GM18511 (cell line): Measurements from ENCODE around the gene PMIS2.

Experiments used
- ATAC-seq: cut with Tn5 transposase; IDR thresholded peaks from one replicate; pipeline ENCODE4 v1.9.1; 2021; ENCODE audit warnings: mild to moderate bottlenecking, moderate library complexity; ENCODE audit not compliant: unreplicated experiment

PMIS2 gene

DNA sequence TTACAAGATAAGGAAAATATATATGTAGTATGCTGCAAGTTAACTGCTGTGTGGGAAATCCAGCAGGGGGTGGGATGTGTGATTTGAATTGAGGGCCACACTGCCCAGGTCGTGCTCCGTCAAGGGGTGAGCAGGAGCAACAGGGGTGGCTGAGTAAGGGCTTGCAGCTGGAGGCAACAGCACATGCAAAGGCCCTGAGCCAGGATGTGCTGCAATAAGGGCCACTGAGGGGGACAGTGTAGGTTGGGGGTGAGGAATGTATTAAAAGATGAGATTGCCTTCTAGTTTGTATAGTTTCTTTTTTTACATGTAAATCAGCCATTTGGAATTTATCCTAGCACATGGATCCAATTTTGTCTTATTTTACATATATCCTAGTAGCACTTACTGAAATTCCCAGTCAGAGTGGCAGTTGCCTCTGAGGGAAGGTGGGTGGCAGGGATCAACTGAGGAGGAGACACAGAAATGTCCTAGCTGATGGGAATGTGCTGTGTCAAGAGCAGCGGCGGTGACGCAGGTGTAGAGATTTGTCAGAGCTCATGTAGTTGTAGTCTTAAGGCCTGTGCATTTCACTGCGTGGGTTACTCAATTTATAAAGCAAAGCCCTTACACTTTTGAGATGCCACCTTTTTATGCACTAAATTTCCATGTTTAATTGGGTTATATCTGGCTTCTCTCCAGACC, 37.5 kb downstream of the PMIS2 start:
- no peak for ATAC-seq

DNA sequence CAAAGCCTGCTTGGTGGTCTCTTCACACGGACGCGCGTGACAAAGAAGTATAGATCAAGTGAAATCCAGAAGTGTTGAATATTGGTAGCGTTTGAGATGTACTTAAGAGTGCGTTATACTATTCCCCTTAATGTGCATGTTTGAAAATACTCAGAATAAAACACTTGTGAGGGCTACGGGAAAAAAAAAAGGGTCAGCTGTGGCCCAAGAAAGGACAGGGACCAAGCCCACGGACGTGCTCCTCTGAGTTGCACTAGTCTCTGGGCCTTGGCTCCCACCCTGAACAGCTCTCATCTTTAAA, 42.2 kb downstream of the PMIS2 start:
- ATAC-seq, result no peak

DNA sequence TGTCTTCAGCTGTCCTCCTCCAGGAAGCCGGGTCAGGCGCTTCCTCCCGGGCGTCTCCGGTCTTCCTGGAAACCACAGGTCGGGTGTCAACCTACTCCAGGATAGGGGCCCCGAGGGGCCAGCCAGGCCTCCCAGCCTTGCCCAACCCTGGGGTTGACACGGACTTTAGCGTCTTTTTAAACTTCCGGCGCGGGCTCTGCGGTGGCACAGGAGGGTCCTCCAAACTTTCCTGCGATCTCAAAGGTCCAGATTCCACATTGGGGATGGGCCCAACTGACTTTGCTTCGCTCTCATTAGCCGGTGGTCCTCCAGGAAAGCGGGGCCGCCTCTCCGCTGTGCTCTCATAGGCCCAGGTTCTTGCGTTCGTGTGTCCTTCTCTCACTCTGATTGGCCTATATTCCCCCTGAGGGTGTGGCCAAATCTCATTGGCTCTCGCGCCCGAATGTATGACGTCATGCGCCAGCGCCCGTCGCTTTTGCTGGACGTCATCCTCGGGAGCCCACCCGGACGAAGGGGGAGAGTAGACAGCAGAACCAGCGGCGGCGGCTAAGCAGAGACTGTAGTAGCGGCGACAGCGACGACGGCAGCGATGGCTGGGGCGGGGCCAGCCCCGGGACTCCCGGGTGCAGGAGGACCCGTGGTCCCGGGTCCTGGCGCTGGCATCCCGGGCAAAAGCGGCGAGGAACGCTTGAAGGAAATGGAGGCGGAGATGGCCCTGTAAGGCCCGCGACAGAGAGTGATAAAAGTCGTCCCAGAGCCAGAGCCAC, 42.8 kb downstream of the PMIS2 start, which contains the start of gene RBM42:
Gene RBM42 (plus strand): TSS at position 472 of the 767 bp plus-strand sequence. CDS start 118 bp downstream, at position 590.
- peak; percentile 98 for ATAC-seq

DNA sequence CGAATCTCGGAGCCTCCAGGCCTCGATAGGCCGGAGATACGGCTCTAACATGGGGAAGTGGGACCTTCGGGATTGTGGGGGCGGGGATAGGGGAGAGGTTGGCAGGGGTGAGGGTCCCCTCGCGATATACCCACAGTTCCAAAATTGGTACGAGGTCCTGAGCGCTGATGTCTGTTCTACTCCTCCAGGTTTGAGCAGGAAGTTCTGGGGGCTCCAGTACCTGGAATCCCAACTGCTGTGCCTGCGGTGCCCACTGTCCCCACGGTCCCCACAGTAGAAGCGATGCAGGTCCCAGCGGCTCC, 43.3 kb downstream of the PMIS2 start:
- no peak for ATAC-seq

DNA sequence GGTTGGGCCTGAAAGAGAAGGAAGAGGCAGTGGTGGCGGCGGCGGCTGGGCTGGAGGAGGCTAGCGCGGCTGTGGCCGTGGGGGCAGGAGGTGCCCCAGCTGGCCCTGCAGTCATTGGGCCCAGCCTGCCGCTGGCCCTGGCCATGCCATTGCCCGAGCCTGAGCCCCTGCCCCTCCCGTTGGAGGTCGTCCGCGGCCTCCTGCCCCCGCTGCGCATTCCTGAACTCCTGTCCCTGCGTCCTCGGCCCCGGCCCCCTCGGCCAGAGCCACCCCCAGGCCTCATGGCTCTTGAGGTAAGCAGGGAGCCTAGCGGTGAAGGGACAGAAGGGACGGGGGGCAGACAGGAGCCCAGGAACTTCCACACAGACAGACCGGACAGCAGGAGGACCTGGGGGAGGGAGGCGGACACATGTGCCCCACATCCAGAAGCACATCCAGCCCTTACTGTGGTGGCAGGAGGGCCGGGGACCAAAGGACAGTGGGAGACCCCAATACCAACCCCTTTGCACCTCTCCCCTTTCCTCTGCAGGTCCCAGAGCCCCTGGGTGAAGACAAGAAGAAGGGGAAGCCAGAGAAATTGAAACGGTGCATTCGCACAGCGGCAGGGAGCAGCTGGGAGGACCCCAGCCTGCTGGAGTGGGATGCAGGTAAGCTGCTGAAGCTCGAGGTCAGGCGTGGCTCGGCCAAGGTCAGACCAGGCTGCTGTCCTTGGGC, 47.9 kb downstream of the PMIS2 start:
- no peak for ATAC-seq

DNA sequence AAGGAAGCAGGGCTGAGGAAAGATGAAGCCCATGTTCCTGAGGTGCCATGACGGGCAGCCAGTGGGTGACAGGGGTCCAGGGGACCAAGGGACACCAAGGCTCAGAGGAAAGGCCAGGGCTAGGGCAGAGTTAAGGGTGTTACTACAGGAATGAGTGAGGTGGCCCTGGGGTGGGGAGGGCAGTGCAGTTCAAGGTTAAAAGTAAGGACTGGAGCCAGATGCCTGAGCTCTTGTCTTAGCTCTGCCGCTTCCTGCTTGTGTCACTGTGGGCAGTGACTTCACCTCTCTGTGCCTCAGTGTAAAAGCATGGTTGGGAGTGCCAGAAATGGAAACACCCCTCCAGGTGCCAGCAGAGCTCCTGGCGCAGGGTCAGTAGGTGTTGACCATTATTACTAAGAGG, 50.7 kb downstream of the PMIS2 start:
- no peak for ATAC-seq
